Esophagus muscularis mucosa (tissue), 4 donors: ENCODE results near the gene VPS35.

Experiments used
- CTCF ChIP-seq, 3 experiments: fragments of 200-600 bp in 2 of 3; fragments of 450-650 bp in 1 of 3; sonication (generic) in 2 of 3; IDR thresholded peaks; one replicate each; pipeline ENCODE4 v1.5.1; 2017 to 2019; ENCODE audit warnings: antibody characterized with exemption in 3 of 3, mild to moderate bottlenecking in 2 of 3, moderate library complexity in 1 of 3
- EP300 ChIP-seq: sonication (generic); formaldehyde crosslinking; IDR thresholded peaks from one replicate; pipeline ENCODE4 v1.6.1; 2017; ENCODE audit warnings: antibody characterized with exemption
- POLR2A ChIP-seq: fragments of 450-650 bp; IDR thresholded peaks from one replicate; pipeline ENCODE4 v1.6.1; 2017; ENCODE audit warnings: antibody characterized with exemption, moderate library complexity, mild to moderate bottlenecking, low read depth
- POLR2AphosphoS5 ChIP-seq, 2 donors: sonication (generic); formaldehyde crosslinking; IDR thresholded peaks; one replicate each; pipeline ENCODE4 v1.6.1; 2017; ENCODE audit warnings: antibody characterized with exemption in 2 of 2

- TF ChIP-seq CTCF (IDR thresholded peaks at IDR 0.05), result no peak
- TF ChIP-seq POLR2A, result no peak
- TF ChIP-seq EP300, result no peak
- no peak for TF ChIP-seq POLR2AphosphoS5 (IDR thresholded peaks at IDR 0.05)
Measured at GRCh38 chr16:46713634-46714033, 24.7 kb upstream of the VPS35 start.
